HG02763 (cell line): ENCODE data around the gene XYLT2.
"Not testable (repeated sequence)": the region's sequence is repeated elsewhere in the genome, so short reads cannot be mapped to it uniquely, and the experiment has no call there.

Experiments used
- ATAC-seq: cut with Tn5 transposase; IDR thresholded peaks from one replicate; pipeline ENCODE4 v1.9.1; 2021; ENCODE audit warnings: mild to moderate bottlenecking, moderate library complexity; ENCODE audit not compliant: unreplicated experiment

Gene XYLT2

DNA sequence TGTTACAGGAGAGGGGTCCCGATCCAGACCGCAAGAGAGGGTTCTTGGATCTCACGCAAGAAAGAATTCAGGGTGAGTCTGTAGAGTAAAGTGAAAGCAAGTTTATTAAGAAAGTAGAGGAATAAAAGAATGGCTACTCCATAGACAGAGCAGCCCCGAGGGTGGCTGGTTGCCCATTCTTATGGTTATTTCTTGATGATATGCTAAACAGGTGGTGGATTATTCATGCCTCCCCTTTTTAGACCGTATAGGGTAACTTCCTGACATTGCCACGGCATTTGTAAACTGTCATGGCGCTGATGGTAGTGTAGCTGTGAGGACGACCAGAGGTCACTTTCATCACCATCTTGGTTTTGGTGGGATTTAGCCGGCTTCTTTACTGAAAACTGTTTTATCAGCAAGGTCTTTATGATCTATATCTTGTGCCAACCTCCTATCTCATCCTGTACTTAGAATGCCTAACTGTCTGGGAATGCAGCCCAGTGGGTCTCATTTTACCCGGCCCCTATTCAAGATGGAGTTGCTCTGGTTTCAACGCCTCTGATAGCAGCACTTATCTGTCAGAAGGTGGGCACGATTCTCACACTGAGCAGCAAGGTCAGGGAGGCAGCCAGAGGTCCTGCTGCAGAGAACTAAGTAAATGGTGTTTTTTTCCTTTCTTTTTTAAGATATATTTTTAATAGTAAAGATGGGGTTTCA is 26.5 kb upstream of the XYLT2 start:
- ATAC-seq = no peak

DNA sequence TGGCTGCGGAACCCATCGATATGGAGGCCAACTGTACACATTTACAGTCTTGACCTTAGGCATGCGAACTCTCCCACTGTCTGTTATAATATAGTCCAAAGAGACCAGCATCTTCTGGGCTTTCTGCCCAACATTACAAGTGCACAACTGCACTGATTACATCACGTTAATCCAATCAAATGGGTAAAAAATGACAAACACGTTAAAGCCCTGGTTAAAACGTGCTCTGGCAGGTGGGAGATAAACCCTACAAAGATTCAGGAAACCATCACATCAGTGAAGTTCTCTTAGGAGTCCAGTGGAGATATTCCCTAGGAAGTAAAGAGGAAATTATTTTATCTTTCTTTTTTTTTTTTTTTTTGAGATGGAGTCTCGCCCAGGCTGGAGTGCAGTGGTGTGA is 23.7 kb upstream of the XYLT2 start:
- ATAC-seq = no peak

DNA sequence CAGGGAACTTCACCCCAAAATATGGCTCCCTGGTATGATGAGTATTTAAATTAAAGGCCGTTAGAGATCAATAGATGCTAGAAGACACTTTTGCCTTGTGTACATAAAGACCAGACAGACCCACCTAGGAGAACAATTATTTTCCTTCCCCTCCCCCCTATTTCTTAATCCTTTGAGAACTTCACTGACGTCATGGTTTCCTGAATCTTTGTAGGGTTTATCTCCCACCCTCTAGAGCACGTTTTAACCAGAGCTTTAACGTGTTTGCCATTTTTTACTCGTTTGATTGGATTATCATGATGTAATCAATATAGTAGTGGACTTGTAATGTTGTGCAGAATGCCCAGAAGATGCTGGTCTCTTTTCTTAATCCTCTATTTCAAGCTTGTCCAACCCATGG is 22.9 kb upstream of the XYLT2 start:
- no peak for ATAC-seq

DNA sequence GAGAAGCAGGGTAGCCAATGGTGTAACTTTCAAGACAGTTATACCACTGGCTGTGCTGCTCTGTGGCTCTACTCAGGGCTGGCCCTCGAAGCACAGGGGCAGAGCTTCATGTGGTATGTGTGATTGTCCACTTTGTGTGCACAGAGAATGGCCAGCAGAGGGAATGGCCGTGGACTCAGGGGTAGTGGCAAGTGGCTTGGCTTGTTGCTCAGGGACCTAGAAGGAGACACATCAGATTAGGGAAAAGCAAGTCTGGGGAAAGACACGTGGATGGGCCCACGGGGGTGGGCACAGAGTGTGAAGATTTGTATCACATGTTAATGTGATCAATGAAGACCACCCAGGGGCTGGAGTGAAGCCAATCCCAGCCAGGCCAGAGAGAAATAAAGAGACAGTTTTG is 20.0 kb upstream of the XYLT2 start:
- ATAC-seq = no peak

DNA sequence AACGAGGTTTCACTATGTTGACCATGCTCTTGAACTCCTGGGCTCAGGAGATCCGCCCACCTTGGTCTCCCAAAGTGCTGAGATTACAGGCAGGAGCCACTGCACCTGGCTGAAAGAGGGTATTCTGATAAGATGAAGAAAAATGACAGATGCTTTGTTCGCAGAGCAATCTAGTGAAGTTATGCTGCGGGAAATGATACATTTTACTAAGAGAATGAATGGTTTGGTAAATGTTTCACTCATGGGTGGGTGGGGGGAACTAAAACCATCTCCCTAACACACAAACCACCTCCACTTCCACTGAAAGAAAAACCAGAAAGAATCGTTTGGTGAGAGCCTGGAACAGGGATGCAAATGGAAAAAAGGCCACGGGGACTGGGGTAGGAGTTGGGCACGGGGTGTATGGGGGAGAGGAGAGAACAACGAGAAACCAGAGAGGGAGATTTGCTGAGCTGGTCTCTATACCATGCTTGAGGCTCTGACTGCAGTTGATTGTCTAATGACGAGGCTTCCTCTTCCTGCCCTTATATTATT is 19.0 kb upstream of the XYLT2 start:
- ATAC-seq = no peak

DNA sequence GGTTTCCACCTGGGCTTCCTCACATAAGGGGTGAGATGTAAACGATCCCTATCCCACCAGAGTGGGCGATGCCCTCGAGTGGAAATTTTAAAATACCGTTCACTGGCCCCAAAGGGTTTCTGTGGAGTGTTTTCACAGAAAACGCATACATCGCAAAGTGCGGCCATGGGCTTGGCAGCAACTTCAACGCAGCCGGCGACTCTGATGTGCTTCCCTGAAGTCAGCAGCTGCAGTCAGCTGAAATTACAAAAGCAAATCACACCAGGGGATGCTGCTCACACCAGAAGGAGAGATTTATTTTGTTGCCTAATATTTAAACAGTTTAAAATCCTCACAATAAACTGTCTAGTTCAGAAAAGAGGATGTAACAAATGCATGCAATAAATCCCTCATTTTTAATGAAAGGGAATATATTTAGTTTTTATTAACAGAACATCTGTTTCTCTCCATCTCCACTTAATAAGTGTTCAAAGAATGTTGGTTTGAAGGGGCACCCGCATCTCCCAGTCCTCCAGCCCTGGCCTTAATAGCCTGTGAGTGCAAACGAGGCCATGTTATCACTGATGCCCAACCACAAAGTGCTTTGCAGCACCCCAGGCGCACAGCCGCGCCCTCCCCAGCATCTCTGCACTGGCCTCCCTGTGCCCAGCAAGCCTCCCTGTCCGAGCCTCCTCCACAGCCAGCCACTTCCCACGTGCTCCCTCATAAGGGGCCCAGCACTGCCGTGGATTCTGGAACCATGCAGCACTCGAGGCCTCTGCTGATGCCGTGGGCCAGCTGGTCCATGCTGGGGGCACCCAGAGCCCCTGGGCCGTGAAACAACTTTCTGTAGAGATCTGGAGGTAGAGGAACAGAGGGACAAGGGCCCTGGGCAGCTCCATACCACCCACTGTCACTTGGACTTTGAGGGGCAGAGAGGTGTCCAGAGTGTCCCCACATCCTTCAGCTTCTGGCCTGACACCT is 17.3 kb upstream of the XYLT2 start:
- ATAC-seq = no peak

DNA sequence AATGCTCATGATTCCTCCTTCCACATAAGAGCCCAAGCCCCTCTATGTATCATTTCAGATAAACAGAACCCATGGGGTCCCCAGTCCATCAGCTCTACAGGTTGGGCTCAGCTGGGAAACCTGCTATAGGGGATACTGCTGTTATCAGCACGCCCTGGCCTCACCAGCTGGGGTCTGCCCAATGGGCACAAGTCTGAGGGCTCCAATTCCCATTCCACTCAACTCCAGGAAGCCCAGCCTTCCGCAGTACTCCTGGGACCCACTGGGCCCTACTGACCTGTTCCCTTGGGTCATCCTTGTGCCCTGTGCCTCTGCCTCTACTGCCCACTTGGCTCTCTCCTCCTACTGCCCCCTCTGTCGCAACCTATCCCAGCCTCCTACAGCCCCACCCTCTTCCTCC is 16.2 kb upstream of the XYLT2 start:
- no peak for ATAC-seq

DNA sequence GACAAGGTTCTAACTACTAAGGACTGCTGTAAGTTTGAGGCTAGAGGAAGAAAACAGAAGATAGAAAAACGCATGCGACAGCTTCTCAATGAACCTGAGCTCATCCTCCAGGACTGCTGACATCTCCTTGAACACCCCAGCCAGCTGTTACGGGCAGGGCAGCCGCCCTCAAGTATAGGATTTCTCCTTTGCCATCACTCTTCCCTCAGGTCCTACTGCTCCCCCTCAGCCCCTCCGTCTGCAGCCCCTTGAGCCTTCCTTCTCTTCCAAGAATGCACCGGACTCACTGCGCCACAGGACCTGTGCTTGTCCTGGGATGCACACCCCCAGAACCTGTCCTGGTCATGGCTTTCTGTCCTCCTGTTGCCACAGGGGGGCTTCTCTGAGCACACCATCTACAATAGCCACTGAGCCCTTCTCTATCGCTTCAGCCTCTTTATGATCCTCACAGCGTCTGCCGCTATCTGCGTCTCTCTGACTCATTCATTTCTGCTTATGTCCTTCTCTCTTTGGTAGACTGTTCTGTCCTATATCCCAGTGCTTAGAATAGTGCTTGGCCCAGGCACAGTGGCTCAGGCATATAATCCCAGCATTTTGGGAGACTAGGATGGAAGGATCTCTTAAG is 15.7 kb upstream of the XYLT2 start:
- ATAC-seq = no peak

DNA sequence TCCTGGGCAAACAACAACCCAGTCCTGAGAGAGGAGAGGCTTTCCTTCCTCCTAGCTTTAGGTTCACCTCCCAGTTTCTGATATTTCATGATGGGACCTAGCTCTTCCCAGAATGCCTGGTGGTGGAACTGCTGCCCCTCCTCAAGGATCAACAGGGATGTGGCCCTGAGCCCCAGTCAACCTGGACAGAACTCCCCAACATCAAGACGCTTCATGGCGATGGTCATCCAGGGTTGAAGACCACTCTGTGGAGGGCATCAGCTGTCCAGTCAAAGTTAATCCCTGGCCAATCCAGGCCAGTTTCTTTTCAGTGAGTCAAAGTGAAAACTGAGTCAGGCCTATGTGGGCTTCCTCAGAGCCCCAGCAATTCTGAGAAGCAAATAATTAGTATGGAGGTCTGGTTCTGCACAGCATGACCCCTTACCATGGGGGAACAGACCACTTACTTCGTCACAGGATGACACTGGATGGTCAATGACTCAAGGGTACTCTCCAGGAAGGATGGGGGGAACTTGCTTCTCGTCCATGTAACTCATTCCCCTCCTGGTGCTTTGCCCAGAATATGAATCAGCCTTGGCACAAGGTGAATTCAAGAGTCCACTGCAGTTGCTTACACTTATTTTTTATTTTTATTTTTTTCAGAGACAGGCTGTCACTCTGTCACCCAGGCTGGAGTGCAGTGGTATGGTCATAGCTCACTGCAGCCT is 14.7 kb upstream of the XYLT2 start:
- no peak for ATAC-seq

DNA sequence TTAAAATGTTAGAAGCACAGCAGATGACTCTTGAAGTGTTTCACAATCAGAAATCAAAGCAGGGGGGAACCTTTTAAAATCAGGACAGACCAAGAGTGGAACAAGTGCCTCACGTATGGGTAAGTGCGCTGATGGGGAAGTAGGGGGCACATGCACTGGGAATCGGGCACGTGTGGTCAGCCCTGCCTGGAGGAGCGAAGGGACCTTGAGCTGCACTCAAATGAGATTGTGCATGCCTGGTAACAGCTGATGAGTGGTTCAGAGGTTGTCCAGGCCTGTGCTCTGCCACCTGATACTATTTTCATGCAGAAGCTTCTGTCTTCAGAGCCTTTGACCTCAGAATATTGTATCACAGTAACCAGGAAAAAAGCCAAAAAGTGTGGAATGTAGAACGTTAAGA is 13.7 kb upstream of the XYLT2 start:
- no peak for ATAC-seq

DNA sequence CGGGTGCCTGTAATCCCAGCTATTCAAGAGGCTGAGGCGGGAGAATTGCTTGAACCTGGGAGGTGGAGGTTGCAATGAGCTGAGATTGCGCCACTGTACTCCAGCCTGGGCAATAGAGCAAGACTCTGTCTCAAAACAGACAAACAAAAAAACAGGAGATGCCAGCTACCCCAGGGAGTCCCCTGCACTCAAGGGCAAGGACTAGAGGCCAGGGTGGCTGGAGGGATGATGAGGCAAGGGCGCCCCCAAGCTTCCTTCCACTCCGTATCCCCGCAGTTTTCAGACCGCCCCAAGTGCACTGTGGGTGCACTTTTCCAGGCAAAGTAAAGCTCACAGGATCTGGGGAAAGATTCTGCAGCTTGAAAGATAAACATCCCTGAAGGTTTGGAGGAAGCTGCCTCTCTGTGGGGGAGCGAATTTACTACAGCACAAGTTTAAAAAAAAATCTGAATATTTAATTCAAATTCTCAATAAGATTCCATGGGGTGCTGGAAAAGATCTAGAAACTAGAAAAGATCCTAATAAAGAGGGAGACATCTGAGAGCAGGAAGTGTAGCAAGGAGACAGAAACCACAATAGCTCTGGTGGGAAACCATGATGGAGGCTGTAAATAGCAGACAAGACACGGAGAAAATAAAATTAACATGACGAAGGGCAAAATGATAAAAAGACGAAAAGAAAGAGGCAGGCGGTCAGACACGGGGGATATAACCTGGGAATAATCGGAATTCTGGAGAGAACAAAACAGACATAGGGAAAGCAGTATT is 12.5 kb upstream of the XYLT2 start:
- not testable (repeated sequence) for ATAC-seq

DNA sequence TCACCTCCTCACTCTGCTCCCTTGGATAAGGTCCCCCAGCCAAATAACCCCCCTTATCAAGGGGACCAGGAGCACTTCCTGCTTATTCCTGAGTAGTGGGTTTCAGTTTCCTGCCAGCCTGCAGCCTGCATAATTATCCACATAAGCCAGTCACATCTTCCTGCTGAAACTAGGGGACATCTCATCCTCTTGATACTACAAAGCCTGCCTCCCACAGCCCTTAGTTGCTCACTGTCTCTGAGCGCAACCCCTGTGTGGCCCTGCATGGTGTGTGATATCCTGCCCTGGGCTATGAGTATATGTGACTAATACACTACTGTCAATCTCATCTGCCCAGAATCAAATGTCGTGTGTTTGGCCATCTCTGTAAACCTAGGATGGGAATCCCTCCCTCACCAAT is 8.0 kb upstream of the XYLT2 start:
- no peak for ATAC-seq

DNA sequence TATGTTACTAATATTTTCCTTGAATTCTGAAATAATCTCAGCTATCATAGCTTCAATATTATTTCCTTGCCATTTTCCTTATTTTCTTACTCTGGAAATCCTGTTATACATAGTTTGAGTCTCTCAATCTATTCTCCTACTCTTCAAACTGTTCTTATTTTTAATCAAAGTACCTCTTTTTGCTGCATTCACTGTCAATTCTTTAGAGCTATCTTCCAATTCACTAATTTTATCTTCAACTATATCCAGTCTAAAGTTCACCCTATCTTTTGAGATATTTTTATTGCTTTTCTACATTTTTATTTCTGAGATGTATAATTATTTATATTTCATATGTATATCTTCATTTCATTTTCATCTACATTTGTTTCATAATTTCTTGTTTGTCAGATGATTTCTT is 7.3 kb upstream of the XYLT2 start:
- ATAC-seq = no peak

DNA sequence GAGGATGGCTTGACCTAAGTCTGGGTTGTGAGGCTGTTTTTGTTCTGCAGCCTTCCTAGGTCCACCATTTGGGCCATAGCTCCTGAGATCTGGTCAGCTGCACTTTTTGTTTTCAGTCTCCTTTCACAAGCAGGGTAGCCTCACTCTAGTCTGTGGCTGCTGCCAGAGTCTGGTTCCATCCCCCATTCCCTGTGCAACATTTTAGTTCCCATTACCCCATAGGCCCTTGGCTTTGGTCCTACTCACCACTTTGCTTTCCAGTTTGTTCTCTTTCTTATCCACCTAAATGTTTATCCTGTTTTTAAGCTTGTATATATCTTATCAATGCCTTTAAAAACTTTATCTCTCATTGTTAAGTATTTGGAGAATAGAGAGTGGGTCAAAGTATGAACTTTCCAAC is 6.5 kb upstream of the XYLT2 start:
- ATAC-seq = no peak

DNA sequence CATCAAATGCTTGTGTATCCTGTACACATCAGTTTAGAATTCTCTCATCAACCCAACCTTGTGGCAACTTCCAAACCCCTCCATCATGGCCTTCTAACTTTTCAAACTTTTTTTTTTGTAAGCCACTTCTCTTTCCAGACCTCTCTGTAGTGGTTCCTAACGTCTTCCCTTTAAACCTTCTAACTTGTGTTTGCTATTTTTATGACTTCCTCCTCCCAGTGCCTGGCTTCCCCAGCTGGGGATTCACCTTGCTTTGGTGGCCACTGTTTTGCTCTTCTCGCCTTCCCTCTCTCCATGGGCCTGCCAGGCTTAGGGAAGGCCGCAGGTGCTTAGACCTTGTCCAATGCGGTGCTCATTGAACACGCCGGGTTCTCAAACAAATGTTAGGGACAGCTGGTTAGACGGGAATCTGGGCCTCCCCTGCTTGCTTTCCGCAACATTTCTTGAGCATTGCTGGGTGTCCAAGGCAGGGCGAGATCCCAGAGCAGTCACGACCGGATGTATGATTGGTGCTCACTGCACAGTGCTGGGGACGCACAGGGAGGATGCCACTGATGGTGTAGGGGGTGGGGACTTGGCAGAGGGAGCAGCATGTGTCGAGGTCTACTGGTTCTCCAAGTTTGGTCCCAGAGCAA is 1.1 kb upstream of the XYLT2 start:
- ATAC-seq = no peak

DNA sequence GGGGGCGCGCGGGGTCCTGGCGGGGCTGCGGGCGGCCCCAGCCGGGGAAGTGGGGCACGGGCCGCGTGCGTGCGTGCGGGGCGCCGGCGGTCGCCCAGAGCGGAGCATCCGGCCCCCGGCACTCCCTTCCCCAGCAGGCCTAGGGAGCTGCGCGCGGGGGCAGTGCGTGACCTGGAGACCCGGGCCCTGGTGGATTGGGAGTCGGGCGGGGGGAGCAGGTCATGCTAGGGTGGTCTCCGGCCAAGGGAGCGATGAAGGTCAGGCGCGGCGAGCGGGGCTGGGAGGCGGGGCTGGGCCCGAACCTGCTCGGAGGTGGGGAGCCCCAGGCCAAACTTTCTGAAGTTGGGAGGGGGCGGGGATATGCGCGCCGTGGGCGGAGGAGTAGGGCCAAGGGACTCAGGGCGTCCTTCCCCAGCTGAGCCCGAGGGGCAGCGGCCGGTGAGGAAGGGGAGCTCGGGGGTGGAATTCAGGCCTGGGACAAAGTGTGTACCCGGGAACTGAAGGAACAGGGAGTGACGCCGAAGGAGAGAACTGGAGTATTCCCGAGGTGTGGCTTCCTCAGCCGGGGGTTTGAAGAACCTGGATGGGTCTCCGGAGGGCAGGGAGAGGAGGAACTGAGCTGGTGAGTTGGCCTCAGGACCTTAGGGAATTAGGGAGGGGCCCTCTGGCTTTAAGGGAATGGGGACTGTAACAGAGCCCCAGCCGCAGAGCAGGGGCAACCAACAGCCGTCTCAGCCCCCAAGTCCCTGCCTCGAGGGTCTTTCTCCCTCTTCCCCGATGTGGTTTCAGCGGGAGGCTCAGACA is 589 bp downstream of the XYLT2 start:
- ATAC-seq = peak; percentile 38

DNA sequence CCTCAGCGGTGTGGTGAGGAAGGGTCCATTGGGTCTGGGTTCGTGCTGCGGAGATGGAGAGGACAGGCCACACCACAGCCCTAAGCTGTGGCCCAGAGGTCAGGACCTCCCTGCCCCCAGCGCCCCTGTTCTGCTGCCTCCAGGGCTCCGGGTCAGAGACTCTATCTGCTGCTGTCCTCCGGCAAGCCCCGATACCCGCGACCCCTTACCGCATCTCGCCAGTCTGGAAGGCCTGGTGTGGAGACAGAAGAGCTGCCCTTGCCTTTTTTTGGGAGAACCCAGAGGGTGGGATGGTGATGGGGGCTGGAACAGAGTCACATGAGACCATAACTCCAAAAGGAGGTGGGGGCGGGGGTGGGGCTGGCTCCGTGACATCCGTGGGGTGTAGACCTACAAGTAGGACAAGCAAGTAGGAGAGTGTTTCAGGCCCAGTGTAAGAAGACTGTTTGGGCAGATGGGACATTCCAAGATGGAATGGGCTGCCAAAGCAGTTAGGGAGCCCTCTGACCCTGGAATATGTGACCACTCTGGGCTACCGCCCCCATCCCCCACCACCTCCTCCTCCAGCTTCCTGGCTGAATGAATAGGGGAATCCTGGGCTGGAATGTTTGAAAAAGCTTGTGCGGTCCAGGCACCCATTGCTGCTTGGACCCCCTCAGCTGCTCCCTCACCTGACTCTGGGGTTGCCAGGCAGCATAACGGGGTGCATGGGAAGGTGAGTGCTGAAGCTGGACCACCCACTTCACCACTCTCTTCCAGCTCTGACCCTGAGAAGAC is 1.4 kb downstream of the XYLT2 start:
- no peak for ATAC-seq

DNA sequence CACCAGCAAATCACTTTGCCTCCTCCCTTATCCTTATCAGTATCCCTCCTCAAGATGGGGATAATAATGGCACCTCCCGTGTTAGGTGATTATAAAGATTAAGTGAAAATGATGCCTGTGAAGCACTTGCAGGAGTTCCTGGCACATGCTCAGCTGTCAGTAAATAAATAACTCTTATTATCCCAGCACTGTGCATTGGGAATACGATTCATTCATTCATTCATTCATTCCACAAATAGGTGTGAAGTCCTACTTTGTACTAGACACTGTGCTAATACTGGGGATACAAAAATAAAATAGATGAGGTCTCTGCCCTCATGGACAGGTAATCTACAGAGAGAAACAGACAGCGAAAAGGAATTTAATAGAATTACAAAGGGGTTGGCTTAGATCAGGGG is 2.0 kb downstream of the XYLT2 start:
- no peak for ATAC-seq
